Caco-2 (cell line): Measurements from ENCODE around the gene AK5. TPM values are rescaled to one million over a fixed set of nuclear protein-coding genes. Genes with fewer than 3 reads are reported as not detected.

Source experiments
- BruUV-seq: library from RNA; stranded (reverse); fragments of 400-500 nt; replicated peaks from 2 replicates; lab custom pipeline; 2021; lab: Mats Ljungman, UMichigan
- CTCF ChIA-PET: fragments of 300-600 bp; sonication (Branson Sonifier 250); formaldehyde crosslinking; loops from one replicate; lab custom pipeline; 2022; ENCODE audit warnings: antibody characterized with exemption; lab: Charles Lee
- POLR2A ChIA-PET: fragments of 300-600 bp; sonication (Branson Sonifier 250); formaldehyde crosslinking; loops from one replicate; lab custom pipeline; 2022; ENCODE audit warnings: antibody characterized with exemption; lab: Charles Lee
- DNase-seq, 2 experiments: peaks; one replicate each; pipeline versions ENCODE4 v3.0.0 to v3.0.0-alpha.2; 2020 to 2022
- H3K27me3 ChIP-seq: replicated peaks from 2 replicates; pipeline ENCODE4 v1.6.0; 2011; ENCODE audit warnings: low read length; ENCODE audit not compliant: control insufficient read depth, insufficient read depth
- H3K36me3 ChIP-seq: 2 replicates; pipeline ENCODE4 v1.5.1; 2011; ENCODE audit warnings: low read length; ENCODE audit not compliant: control insufficient read depth, insufficient read depth
- H3K4me1 ChIP-seq: fragments of 250-450 bp; sonication (Bioruptor Pico); 2 replicates; pipeline ENCODE4 v1.5.1; 2020; ENCODE audit warnings: mild to moderate bottlenecking
- H3K4me3 ChIP-seq: 2 replicates; pipeline ENCODE4 v1.5.1; 2011; ENCODE audit warnings: low read depth, mild to moderate bottlenecking, control low read depth, low read length
- H3K9me3 ChIP-seq: fragments of 250-450 bp; sonication (Bioruptor Pico); 2 replicates; pipeline ENCODE4 v1.5.1; 2020; ENCODE audit warnings: mild to moderate bottlenecking, moderate library complexity
- H3K27ac Mint-ChIP-seq: one replicate; pipeline ENCODE4 v1.8.0; 2022; ENCODE audit warnings: mixed read lengths; ENCODE audit not compliant: unreplicated experiment
- H3K27me3 Mint-ChIP-seq: one replicate; pipeline ENCODE4 v1.8.0; 2022; ENCODE audit warnings: mixed read lengths; ENCODE audit not compliant: insufficient read depth, unreplicated experiment
- H3K36me3 Mint-ChIP-seq: one replicate; pipeline ENCODE4 v1.8.0; 2022; ENCODE audit warnings: mild to moderate bottlenecking, mixed read lengths; ENCODE audit not compliant: insufficient read depth, unreplicated experiment
- H3K4me1 Mint-ChIP-seq: one replicate; pipeline ENCODE4 v1.8.0; 2022; ENCODE audit warnings: low read depth, mixed read lengths; ENCODE audit not compliant: unreplicated experiment
- H3K4me3 Mint-ChIP-seq: one replicate; pipeline ENCODE4 v1.8.0; 2022; ENCODE audit warnings: mild to moderate bottlenecking, moderate library complexity, mixed read lengths; ENCODE audit not compliant: unreplicated experiment
- H3K9me3 Mint-ChIP-seq: one replicate; pipeline ENCODE4 v1.8.0; 2022; ENCODE audit warnings: mixed read lengths; ENCODE audit not compliant: unreplicated experiment
- CTCF ChIP-seq, 2 experiments: fragments of 200-600 bp in 1 of 2; IDR thresholded peaks; 1 replicate in 1 of 2; 2 replicates in 1 of 2; pipeline versions ENCODE4 v1.5.1 to v1.8.0; 2011 to 2022; ENCODE audit warnings: antibody characterized with exemption in 1 of 2, control low read depth in 1 of 2, inconsistent platforms in 1 of 2, low read depth in 1 of 2, low read length in 1 of 2, mild to moderate bottlenecking in 1 of 2, moderate library complexity in 1 of 2; ENCODE audit not compliant: insufficient read depth in 1 of 2, severe bottlenecking in 1 of 2, unreplicated experiment in 1 of 2
- intact Hi-C: fragments of 100-400 bp; cut with micrococcal nuclease; formaldehyde crosslinking; loops from one replicate; pipeline ENCODE4 v1.10.0; 2022; ENCODE audit not compliant: unreplicated experiment
- total RNA-seq: library from RNA; stranded (reverse); gene quantifications from 2 replicates; pipeline ENCODE4 v1.2.3, GENCODE V29; 2022

AK5 gene
- total RNA-seq, 1 experiment from 2014 or later: not detected

DNA sequence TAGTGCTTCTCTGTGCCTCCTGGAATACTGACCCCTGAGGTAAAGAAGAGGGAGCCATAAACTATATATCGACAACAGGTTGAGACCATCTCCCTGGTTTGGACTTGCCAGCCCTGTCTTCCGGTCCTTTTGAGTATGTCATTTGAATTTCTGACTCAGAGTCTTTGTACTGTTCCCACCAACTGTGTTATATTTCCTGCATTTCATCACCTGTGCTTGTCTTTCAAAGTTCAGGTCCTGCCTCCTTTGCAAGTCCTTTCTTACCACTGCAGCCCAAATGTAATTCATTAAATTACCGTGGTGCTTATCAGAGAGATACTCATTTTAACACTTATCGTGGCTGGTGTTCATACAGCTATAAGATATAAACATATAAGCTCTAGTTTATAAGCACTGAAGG, 10.7 kb downstream of the AK5 start:
- H3K4me3 ChIP-seq: no peak overlapping the region
- POLR2A ChIA-PET: no interaction called here
- H3K36me3 Mint-ChIP-seq: no peaks in the 10 kb centered on the region
- CTCF ChIA-PET: no interaction called here
- H3K9me3 Mint-ChIP-seq: no peaks in the 10 kb centered on the region
- no peaks in the 10 kb centered on the region for H3K27me3 Mint-ChIP-seq
- no peak overlapping the region for H3K27ac Mint-ChIP-seq
- H3K9me3 ChIP-seq: no peaks in the 10 kb centered on the region
- intact Hi-C loops: no loop called here
- H3K4me1 ChIP-seq: no peaks in the 10 kb centered on the region
- no peak for TF ChIP-seq CTCF (IDR thresholded peaks at IDR 0.05; ENCODE audit: insufficient read depth in 1 of 2, low read depth in 1 of 2, low read length in 1 of 2, severe bottlenecking in 1 of 2, unreplicated experiment in 1 of 2)
- DNase-seq: no peak
- H3K4me1 Mint-ChIP-seq: no peaks in the 10 kb centered on the region
- BruUV-seq: no TSS peak
- no peaks in the 10 kb centered on the region for H3K36me3 ChIP-seq
- no peak overlapping the region for H3K4me3 Mint-ChIP-seq
- no peaks in the 10 kb centered on the region for H3K27me3 ChIP-seq

- POLR2A ChIA-PET: no interaction called here
- intact Hi-C loops: no loop called here
- Histone ChIP-seq H3K4me1 (no peaks in the 10 kb centered on the region), H3K27me3 (no peaks in the 10 kb centered on the region), H3K9me3 (no peaks in the 10 kb centered on the region), H3K4me3 (no peak overlapping the region), H3K36me3 (no peaks in the 10 kb centered on the region)
- Mint-ChIP-seq H3K27ac (no peak overlapping the region), H3K27me3 (peaks cover 2% of the 10 kb centered on the region), H3K4me1 (no peaks in the 10 kb centered on the region), H3K4me3 (no peak overlapping the region), H3K36me3 (no peaks in the 10 kb centered on the region), H3K9me3 (no peaks in the 10 kb centered on the region)
- no peak for DNase-seq
- CTCF ChIA-PET: no interaction called here
- TF ChIP-seq CTCF (IDR thresholded peaks at IDR 0.05; ENCODE audit: insufficient read depth in 1 of 2, low read depth in 1 of 2, low read length in 1 of 2, severe bottlenecking in 1 of 2, unreplicated experiment in 1 of 2): no peak
- BruUV-seq: no TSS peak
Observed at GRCh38 chr1:77300566-77300965, 18.7 kb downstream of the AK5 start.

GRCh38 chr1:77303387-77303786, 21.6 kb downstream of the AK5 start:
- H3K27me3 Mint-ChIP-seq: peaks cover 12% of the 10 kb centered on the region
- H3K4me3 Mint-ChIP-seq: no peak overlapping the region
- no TSS peak for BruUV-seq
- Histone ChIP-seq H3K4me1 (no peaks in the 10 kb centered on the region), H3K9me3 (no peaks in the 10 kb centered on the region), H3K36me3 (no peaks in the 10 kb centered on the region), H3K4me3 (no peak overlapping the region), H3K27me3 (no peaks in the 10 kb centered on the region)
- no peak for DNase-seq
- no peak overlapping the region for H3K27ac Mint-ChIP-seq
- ChIA-PET POLR2A (no interaction called here), CTCF (no interaction called here)
- no peaks in the 10 kb centered on the region for H3K9me3 Mint-ChIP-seq
- intact Hi-C loops: no loop called here
- no peaks in the 10 kb centered on the region for H3K36me3 Mint-ChIP-seq
- H3K4me1 Mint-ChIP-seq: no peaks in the 10 kb centered on the region
- no peak for TF ChIP-seq CTCF (IDR thresholded peaks at IDR 0.05; ENCODE audit: insufficient read depth in 1 of 2, low read depth in 1 of 2, low read length in 1 of 2, severe bottlenecking in 1 of 2, unreplicated experiment in 1 of 2)
